Left kidney (tissue), 8 donors: Measurements from ENCODE around the gene LAMTOR2. TPM values are rescaled to one million over a fixed set of nuclear protein-coding genes. Genes with fewer than 3 reads are reported as not detected.
"Not testable (repeated sequence)": the region's sequence is repeated elsewhere in the genome, so short reads cannot be mapped to it uniquely, and the experiment has no call there.

Experiments used
- DNase-seq: peaks from one replicate; pipeline ENCODE4 v3.0.0-alpha.2; 2013
- long read RNA-seq, 8 donors: transcript quantifications; one replicate each; lab custom pipeline, GENCODE V29; 2026
- polyA plus RNA-seq: library from polyadenylated mRNA; unstranded; fragments of 120-200 nt; gene quantifications from one replicate; pipeline ENCODE4 v1.2.1, GENCODE V29; 2013; ENCODE audit not compliant: insufficient read length

Gene LAMTOR2
- polyA plus RNA-seq: 45.9 TPM
- long read RNA-seq, donor 1, transcript LAMTOR2-203 (4 exons, 655 nt): major isoform, 84 of 99 reads
- long read RNA-seq, donor 1, transcript LAMTOR2-205 (3 exons, 623 nt): minor isoform, 8 of 99 reads
- long read RNA-seq, donor 1, partial matches to known transcripts: 6 of 99 reads
- long read RNA-seq, donor 1, other reads (novel, unspliced or antisense): 0 of 99 reads
- long read RNA-seq, donor 2, transcript LAMTOR2-203 (4 exons, 655 nt): major isoform, 69 of 107 reads
- long read RNA-seq, donor 2, partial matches to known transcripts: 37 of 107 reads
- long read RNA-seq, donor 2, other reads (novel, unspliced or antisense): 0 of 107 reads
- long read RNA-seq, donor 3, transcript LAMTOR2-205 (3 exons, 623 nt): minor isoform, 5 of 68 reads
- long read RNA-seq, donor 3, transcript LAMTOR2-203 (4 exons, 655 nt): major isoform, 62 of 68 reads
- long read RNA-seq, donor 3, partial matches to known transcripts: 0 of 68 reads
- long read RNA-seq, donor 3, other reads (novel, unspliced or antisense): 0 of 68 reads
- long read RNA-seq, donor 4, transcript LAMTOR2-203 (4 exons, 655 nt): major isoform, 13 of 25 reads
- long read RNA-seq, donor 4, transcript LAMTOR2-205 (3 exons, 623 nt): minor isoform, 5 of 25 reads
- long read RNA-seq, donor 4, partial matches to known transcripts: 7 of 25 reads
- long read RNA-seq, donor 4, other reads (novel, unspliced or antisense): 0 of 25 reads
- long read RNA-seq, donor 5, transcript LAMTOR2-205 (3 exons, 623 nt): minor isoform, 12 of 139 reads
- long read RNA-seq, donor 5, transcript LAMTOR2-203 (4 exons, 655 nt): major isoform, 111 of 139 reads
- long read RNA-seq, donor 5, partial matches to known transcripts: 8 of 139 reads
- long read RNA-seq, donor 5, other reads (novel, unspliced or antisense): 0 of 139 reads
- long read RNA-seq, donor 6, transcript LAMTOR2-203 (4 exons, 655 nt): major isoform, 58 of 82 reads
- long read RNA-seq, donor 6, transcript LAMTOR2-205 (3 exons, 623 nt): minor isoform, 8 of 82 reads
- long read RNA-seq, donor 6, partial matches to known transcripts: 13 of 82 reads
- long read RNA-seq, donor 6, other reads (novel, unspliced or antisense): 0 of 82 reads
- long read RNA-seq, donor 7, transcript LAMTOR2-203 (4 exons, 655 nt): major isoform, 102 of 117 reads
- long read RNA-seq, donor 7, partial matches to known transcripts: 7 of 117 reads
- long read RNA-seq, donor 7, other reads (novel, unspliced or antisense): 0 of 117 reads
- long read RNA-seq, donor 8, transcript LAMTOR2-203 (4 exons, 655 nt): major isoform, 28 of 32 reads
- long read RNA-seq, donor 8, partial matches to known transcripts: 0 of 32 reads
- long read RNA-seq, donor 8, other reads (novel, unspliced or antisense): 0 of 32 reads

DNA sequence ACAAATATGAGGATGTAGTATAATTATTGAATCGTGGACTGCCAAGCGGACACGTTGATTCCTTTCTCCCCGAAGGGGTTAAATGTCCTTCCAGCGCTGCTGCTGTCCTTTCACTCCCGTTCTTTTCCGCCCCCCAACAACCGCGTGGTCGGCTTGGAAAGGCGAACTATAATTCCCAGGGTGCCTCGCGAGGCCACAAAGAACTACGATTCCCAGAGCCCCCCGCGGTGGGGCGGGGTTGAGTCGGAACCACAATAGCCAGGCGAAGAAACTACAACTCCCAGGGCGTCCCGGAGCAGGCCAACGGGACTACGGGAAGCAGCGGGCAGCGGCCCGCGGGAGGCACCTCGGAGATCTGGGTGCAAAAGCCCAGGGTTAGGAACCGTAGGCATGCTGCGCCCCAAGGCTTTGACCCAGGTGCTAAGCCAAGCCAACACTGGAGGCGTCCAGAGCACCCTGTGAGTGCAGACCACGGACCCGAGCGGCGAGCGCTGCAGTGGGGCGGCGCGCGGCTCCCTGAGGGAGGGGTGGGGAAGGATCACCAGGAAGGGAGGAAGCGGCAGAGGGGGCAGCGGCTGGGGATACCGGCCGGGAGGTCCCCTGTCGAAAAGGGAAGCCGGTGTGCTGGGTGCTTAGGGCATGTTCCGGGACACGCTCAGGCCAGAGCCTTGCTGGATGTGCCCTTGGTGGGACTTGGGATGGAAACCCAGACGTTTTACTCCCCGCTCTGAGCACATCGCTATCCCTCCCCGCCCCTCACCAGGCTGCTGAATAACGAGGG lies at the start of gene LAMTOR2:
Gene LAMTOR2, plus strand, starts transcription at position 283 of the 781 bp plus-strand sequence. Its CDS starts 108 bp downstream, at position 391.
- peak; percentile 99 for DNase-seq

DNA sequence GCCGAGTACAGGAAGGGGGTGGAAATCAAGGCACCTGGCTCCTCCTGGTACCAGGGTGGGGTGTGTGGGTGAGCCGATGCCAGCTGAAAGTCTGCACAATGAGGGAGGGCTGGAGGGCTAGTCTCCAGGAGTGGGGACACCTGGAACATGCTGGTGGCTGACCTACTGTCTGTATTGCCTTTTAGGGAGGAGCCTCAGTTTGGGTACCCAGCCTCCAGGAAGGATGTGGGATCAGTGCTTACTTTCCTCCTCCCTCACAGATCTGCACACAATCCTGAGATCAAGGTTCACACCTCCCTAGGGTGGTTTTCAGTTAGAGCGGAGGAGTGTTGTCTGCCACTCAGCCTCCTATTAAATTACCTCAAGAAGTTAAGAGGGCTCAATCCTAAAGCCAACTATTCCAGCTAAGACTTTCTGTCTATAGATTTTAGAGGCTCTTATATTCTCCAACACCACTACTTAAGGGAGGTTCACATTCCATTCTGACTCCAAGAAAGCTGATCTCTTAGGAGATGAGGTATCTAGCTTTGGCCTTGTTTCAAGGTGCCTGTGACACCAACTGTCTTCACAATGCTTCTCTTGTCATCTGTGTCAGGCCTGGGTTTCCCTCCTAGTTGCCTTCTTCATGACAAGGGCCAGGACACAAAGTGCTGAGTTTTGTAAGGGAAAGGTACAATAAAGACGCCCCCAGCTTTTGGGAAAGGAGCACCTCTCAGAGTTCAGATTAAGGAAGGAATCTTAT lies 49.6 kb upstream of the LAMTOR2 start:
- DNase-seq: no peak

DNA sequence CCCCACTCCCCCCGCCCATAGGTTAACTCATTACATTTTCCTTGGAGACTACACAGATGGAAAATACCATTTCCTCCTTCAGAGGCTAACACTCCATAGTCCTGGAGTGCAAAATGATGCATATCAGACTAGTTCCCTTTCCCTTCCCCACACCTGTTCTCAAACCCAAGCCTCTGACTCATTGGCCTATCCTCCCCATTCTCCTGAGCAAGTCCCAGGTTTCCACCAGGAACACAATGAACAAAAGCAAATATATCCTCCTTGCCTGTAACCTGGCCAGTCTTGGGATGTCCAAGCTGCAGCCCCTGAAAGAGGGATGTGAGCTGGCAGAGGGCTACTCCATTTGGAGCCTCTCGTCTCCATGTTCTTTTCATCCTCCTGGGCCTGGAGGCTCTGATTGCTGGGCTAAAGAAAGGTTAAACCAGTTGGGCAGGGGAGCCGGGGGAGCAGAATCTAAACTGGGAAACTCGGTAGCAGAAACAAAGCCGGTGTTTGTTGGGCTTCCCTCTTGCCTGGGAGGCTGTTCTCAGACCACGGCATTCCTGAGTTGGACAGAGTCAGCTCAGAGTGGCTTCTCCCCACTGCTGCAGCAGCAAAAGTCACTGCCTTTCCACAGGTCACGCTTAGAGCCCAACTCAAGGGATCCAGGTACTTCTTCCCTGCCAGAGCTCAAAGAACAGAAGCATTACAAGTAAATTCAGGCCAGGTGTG lies 47.8 kb upstream of the LAMTOR2 start:
- DNase-seq: no peak

- DNase-seq: no peak
Measured at GRCh38 chr1:156009404-156009803, 45.2 kb upstream of the LAMTOR2 start.

DNA sequence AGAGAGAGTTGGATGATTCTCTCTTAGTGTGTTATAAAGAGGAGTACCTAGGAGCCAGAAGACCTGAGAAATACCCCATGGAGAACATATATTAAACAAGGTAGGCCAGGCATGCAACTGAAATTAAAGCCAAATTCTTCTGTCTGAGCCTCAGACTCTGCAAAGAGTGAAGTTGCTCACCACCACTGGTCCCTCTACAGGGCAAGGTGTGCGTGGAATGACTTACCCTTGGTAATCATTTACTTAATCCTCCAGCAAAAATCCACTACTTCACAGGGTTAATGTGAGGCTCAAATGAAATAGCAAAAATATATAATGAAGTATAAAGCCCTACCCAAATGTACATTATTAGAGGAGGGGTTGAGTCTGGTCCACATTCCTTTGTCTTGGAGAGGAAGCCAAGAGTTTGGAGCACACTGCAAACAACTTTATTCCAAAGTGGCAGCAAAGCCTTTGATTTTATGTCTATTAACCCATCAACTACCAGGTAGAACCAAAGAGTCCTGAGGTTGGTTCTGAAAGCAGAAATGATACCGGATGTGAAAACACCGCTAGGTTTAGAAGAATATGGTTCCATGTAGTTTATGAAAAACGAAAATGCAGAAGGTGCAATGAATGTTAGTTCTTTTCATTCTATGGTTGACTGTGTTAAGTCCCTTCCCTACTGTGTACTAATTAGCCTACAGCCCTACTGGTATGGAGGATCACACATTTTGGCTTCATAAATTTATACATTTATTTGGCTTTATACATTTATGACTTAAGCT lies 42.3 kb upstream of the LAMTOR2 start:
- DNase-seq: no peak

DNA sequence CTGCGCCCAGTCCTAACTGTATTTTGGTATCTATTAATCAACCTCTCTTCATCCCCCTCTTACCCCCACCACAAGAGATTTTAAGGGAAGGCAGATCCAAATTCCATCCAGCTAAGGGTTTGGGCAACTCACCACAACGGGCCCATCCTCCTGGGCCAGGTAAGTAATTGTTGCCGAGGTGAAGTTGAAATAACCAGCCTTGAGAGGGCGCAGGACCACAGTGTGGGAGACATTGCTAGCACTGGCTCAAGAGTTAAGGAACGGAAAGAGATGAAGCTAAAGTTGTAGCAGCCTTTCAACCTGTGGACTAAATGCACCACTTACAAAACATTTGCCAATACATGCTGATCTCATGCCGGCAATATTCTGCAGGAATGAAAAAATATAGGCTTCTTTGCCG lies 39.8 kb upstream of the LAMTOR2 start:
- DNase-seq: no peak

- no peak for DNase-seq
Measured at GRCh38 chr1:156019946-156020292, 34.7 kb upstream of the LAMTOR2 start.

GRCh38 chr1:156020293-156021092 lies 34.1 kb upstream of the LAMTOR2 start, which contains the start of gene SSR2:
Gene SSR2, minus strand, starts transcription at chr1:156020951. Its CDS starts 784 bp downstream, at chr1:156020167.
- DNase-seq: peak; percentile 93

DNA sequence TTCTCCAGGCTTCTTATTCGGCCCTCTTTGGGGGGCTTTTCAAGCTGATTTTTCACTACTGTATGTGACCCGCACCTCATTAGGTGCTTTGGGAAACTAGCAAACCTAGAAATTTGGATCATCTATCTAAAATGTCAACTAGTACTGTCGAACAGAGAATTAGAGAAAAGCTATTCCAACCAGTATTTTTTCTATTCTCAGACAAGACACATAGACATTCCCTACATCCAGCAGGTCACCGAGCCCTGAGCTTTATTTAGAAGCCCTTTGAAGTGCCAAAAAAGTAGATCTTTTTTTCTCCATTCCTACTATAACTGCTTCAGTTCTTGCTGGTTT lies 33.5 kb upstream of the LAMTOR2 start:
- DNase-seq: no peak

DNA sequence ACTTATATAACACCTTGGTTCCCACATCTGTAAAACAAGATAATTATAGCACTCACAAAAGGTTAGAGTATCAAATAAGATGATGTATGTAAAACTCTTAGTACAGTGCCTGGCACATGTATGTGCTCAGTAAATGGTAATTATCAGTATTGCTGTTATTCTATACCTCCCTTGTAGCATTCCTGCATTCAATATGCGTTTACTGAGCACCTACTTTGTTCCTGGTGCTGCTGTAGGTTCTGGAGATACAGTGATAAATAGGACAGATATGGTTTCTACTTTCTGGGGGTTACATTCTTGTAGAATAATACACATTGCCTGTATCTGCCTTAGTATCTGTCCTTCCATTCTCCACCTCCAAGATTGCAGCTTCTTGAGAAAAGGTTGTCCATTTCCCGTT lies 32.6 kb upstream of the LAMTOR2 start:
- no peak for DNase-seq

DNA sequence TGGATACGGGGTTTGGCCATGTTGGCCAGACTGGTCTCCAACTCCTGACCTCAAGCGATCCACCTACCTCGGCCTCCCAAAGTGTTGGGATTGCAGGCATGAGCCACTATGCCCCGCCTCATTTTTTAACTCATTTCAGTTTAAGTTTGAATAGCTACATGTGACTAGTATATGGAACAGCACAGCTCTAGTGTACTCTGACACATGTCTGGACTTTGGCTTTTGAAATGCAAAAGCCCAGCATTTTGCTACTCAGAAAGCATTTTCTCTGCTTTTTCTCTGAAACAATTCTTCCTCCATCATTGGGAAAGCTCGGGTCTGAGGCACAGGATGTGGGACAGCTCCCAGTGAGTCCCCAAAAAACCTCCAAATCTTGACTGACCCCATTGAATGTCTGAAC lies 29.8 kb upstream of the LAMTOR2 start:
- DNase-seq: no peak

DNA sequence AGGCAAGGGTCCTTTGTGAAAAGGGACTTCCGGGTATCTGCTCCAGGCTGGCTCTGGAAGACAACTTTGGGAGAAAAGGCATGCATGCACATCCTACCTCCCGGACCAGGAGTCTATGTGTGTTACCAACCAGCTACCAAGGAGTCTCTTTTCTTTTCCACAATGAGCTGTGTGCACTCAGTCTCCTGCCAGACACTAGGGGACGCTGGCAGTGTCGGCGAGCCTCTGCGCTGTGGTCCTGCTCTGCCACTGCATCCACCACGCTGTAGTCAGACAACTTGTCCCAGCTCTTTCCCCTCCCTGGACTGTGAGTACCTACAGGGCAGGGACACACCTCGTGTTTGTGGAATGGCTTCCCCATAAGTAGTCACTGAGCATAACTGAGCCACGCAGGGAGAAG lies 28.7 kb upstream of the LAMTOR2 start:
- DNase-seq: no peak

GRCh38 chr1:156026588-156026987 lies 28.0 kb upstream of the LAMTOR2 start:
- DNase-seq: no peak

GRCh38 chr1:156033011-156033410 lies 21.6 kb upstream of the LAMTOR2 start:
- no peak for DNase-seq

- DNase-seq: not testable (repeated sequence)
Measured at GRCh38 chr1:156034991-156035390, 19.6 kb upstream of the LAMTOR2 start.

DNA sequence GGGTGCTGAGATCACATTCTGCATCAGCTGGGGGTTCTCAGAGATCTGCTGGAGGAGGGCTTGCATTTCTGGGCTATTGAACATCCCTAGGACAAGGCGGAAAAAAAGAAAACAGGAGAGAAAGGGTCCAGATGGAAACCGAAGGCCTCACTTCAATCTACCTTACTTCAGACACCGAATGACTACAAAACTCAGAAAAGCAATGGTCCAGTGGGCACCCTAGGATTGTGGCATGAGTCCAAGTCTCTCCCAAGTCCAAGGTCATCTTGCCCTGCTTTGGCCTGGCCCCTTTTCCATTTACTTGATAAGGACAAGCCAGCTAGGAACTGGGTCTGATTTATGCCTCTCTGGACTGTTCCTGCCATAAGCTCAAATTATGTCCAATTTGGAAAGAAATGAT lies 11.8 kb upstream of the LAMTOR2 start:
- no peak for DNase-seq

GRCh38 chr1:156045076-156045475 lies 9.5 kb upstream of the LAMTOR2 start:
- DNase-seq: no peak

DNA sequence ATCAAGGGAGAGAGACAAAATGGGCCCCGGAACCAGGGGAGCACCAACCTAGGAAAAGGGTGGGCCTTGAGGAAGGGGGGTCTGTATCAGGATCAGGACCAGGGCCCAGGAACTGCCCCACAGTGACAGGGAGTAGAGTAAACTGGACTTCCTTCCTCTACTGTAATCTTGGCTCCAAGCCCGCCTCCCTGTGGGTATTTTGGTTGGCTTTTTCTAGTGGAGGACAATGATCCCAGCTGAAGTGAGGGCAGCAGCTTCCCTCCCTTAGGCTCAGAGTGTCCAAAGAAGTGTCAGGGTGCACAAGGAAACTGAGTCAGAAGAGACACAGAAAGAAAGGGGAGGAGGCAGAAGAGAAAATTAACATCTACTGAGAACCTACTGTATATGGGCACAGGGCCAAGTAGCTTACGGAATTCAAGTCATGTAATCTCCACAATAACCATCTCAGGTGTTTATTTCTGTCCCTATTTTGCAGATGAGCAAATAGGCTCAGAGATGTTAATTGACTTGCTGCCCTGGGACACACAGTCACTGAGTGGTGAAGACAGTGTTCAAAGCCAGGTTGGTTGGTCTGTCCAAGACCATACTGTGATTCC lies 5.8 kb upstream of the LAMTOR2 start:
- DNase-seq: no peak
